Measurements from ENCODE around the gene TMTC1. TPM values are rescaled to one million over a fixed set of nuclear protein-coding genes. Genes with fewer than 3 reads are reported as not detected.

Gene TMTC1
- total RNA-seq, 4 donors from 2014 or later: 83.9 to 169 (median 96.9) TPM

- DNase-seq (ENCODE audit: low spot score) (no peak), ATAC-seq (ENCODE audit: low FRiP score) (no peak)
- TF ChIP-seq CTCF (IDR thresholded peaks at IDR 0.05): no peak
Measured at GRCh38 chr12:29780084-29780483, 3.7 kb downstream of the TMTC1 start.

- ATAC-seq (ENCODE audit: low FRiP score) (no peak), DNase-seq (ENCODE audit: low spot score) (no peak)
- TF ChIP-seq CTCF (IDR thresholded peaks at IDR 0.05): no peak
Measured at GRCh38 chr12:29778531-29778930, 5.2 kb downstream of the TMTC1 start.

- TF ChIP-seq CTCF (IDR thresholded peaks at IDR 0.05): no peak
- no peak for DNase-seq (ENCODE audit: low spot score)
- no peak for ATAC-seq (ENCODE audit: low FRiP score)
Measured at GRCh38 chr12:29773076-29773475, 10.7 kb downstream of the TMTC1 start.

- ATAC-seq (ENCODE audit: low FRiP score) (no peak), DNase-seq (ENCODE audit: low spot score) (no peak)
- no peak for TF ChIP-seq CTCF (IDR thresholded peaks at IDR 0.05)
Measured at GRCh38 chr12:29771786-29772185, 12.0 kb downstream of the TMTC1 start.

- DNase-seq (ENCODE audit: low spot score): no peak
- no peak for TF ChIP-seq CTCF (IDR thresholded peaks at IDR 0.05)
- no peak for ATAC-seq (ENCODE audit: low FRiP score)
Measured at GRCh38 chr12:29771165-29771564, 12.6 kb downstream of the TMTC1 start.

GRCh38 chr12:29769162-29769858, 14.4 kb downstream of the TMTC1 start:
- no peak for TF ChIP-seq CTCF (IDR thresholded peaks at IDR 0.05)
- DNase-seq (ENCODE audit: low spot score) (no peak), ATAC-seq (ENCODE audit: low FRiP score) (peak; percentile 94)

- no peak for TF ChIP-seq CTCF (IDR thresholded peaks at IDR 0.05)
- ATAC-seq (ENCODE audit: low FRiP score) (no peak), DNase-seq (ENCODE audit: low spot score) (no peak)
Measured at GRCh38 chr12:29768372-29768771, 15.4 kb downstream of the TMTC1 start.

Data from omental fat pad (tissue), 4 donors.